ENCODE data around the gene KRT1.

DNA sequence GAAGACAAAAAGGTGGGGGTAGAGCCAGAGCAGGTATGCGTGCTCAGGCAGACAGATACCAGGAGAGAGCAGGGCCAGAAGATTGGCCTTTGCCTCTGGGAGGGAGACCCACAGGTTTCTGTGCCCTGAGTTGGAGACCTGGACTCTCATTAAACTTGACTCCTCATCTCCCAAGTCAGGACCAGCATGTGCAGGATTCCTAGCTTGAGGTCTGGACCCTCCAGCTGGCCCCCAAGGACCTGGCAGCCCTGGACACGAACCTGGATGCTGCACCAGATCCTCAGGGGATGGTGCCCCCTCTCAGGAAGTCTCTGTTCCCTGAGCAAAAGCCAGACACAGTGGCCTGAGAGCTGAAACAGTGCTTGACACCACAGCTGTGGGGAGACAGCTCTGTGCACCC is 51.4 kb downstream of the KRT1 start:
- TF ChIP-seq, protein P1, sequence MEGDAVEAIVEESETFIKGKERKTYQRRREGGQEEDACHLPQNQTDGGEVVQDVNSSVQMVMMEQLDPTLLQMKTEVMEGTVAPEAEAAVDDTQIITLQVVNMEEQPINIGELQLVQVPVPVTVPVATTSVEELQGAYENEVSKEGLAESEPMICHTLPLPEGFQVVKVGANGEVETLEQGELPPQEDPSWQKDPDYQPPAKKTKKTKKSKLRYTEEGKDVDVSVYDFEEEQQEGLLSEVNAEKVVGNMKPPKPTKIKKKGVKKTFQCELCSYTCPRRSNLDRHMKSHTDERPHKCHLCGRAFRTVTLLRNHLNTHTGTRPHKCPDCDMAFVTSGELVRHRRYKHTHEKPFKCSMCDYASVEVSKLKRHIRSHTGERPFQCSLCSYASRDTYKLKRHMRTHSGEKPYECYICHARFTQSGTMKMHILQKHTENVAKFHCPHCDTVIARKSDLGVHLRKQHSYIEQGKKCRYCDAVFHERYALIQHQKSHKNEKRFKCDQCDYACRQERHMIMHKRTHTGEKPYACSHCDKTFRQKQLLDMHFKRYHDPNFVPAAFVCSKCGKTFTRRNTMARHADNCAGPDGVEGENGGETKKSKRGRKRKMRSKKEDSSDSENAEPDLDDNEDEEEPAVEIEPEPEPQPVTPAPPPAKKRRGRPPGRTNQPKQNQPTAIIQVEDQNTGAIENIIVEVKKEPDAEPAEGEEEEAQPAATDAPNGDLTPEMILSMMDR (IDR thresholded peaks at IDR 0.05; ENCODE audit: poor library complexity, severe bottlenecking): no peak
- TF ChIP-seq EP300 (conservative IDR thresholded peaks at IDR 0.05; ENCODE audit: poor library complexity, severe bottlenecking) (no peak), POLR2AphosphoS5 (IDR thresholded peaks at IDR 0.05) (no peak), EZH2 (IDR thresholded peaks at IDR 0.05; ENCODE audit: borderline replicate concordance, insufficient read depth, low read length, poor library complexity, severe bottlenecking) (no peak)

Data from neural cell (in vitro differentiated cells).